ENCODE data around the gene SKI. TPM values are rescaled to one million over a fixed set of nuclear protein-coding genes. Genes with fewer than 3 reads are reported as not detected.

The SKI gene
- total and polyA plus RNA-seq, 9 of the 15 experiments (the other 6 are each of a cell fraction or from before 2014, with no cell fraction given), result 0.10 to 60.5 (median 4.6) TPM

GRCh38 chr1:2189459-2190425 is 38.4 kb upstream of the SKI start (continued):
- peak in 1 of 2 experiments; percentile 92; a peak in 2 of 4 replicates for TF ChIP-seq ZNF318 (IDR thresholded peaks at IDR 0.05; ENCODE audit: borderline replicate concordance in 1 of 2, low read depth in 1 of 2)
- no peak for TF ChIP-seq ZNF780A (CRISPR knock-in tag; IDR thresholded peaks at IDR 0.05)
- no peak for TF ChIP-seq CREB5 (CRISPR knock-in tag; IDR thresholded peaks at IDR 0.05)
- TF ChIP-seq NR2C1 (IDR thresholded peaks at IDR 0.05), result no peak
- no peak for TF ChIP-seq NR2C1 (tag; IDR thresholded peaks at IDR 0.05)
- no peak for TF ChIP-seq ZNF561 (CRISPR knock-in tag; conservative IDR thresholded peaks at IDR 0.05)
- peak; percentile 100 for TF ChIP-seq TGIF2 (CRISPR knock-in tag; IDR thresholded peaks at IDR 0.05)
- no peak for TF ChIP-seq AFF1 (IDR thresholded peaks at IDR 0.05; ENCODE audit: low read depth in 1 of 2, partially characterized antibody in 2 of 2)
- TF ChIP-seq ARID3B (CRISPR knock-in tag; IDR thresholded peaks at IDR 0.05; ENCODE audit: borderline replicate concordance), result no peak

All from K562 (cell line).